ENCODE data around the gene E2F4.

The E2F4 gene

GRCh38 chr16:67166598-67167168, 25.3 kb upstream of the E2F4 start:
- no CpG with 5 or more reads among the region's 5 CpGs for WGBS (ENCODE audit: extremely low coverage, insufficient coverage, low lambda C conversion rate)
- Histone ChIP-seq H4K8ac (ENCODE audit: low read depth, low read length) (no peak overlapping the region), H2AK5ac (ENCODE audit: low read length) (no peak overlapping the region), H3K27ac (ENCODE audit: low read depth, low read length) (no peak overlapping the region), H3K9ac (ENCODE audit: low read length) (no peak overlapping the region), H3K27me3 (ENCODE audit: insufficient read depth, low read length, poor library complexity) (peaks cover 68% of the 10 kb centered on the region), H2BK5ac (ENCODE audit: low read length) (no peak overlapping the region), H3K4me3 (ENCODE audit: low read length) (no peak overlapping the region), H3K4me1 (ENCODE audit: control insufficient read depth, low read depth, low read length) (peaks cover 6% of the 10 kb centered on the region), H3K79me2 (ENCODE audit: control insufficient read depth, insufficient read depth, low read length) (no peaks in the 10 kb centered on the region), H3K18ac (ENCODE audit: low read length) (no peak overlapping the region), H3K4me2 (ENCODE audit: low read length) (no peak overlapping the region), H3K23ac (ENCODE audit: low read length) (no peak overlapping the region), H4K5ac (ENCODE audit: low read length) (no peak overlapping the region), H3K79me1 (ENCODE audit: low read length) (no peaks in the 10 kb centered on the region), H2BK15ac (replicated peaks; ENCODE audit: low read depth) (no peak overlapping the region), H3K4ac (ENCODE audit: low read depth, low read length) (no peak overlapping the region), H3K36me3 (ENCODE audit: control insufficient read depth, insufficient read depth, low read length) (no peaks in the 10 kb centered on the region), H2BK120ac (ENCODE audit: low read depth, low read length) (no peak overlapping the region), H3K56ac (ENCODE audit: low read length) (no peak overlapping the region)
- no peak for DNase-seq

GRCh38 chr16:67167588-67167987, 24.4 kb upstream of the E2F4 start:
- H2BK5ac ChIP-seq (ENCODE audit: low read length): no peak overlapping the region
- no peaks in the 10 kb centered on the region for H3K79me2 ChIP-seq (ENCODE audit: control insufficient read depth, insufficient read depth, low read length)
- H2AK5ac ChIP-seq (ENCODE audit: low read length): no peak overlapping the region
- H3K4ac ChIP-seq (ENCODE audit: low read depth, low read length): no peak overlapping the region
- H4K8ac ChIP-seq (ENCODE audit: low read depth, low read length): no peak overlapping the region
- peaks cover 60% of the 10 kb centered on the region for H3K27me3 ChIP-seq (ENCODE audit: insufficient read depth, low read length, poor library complexity)
- no peaks in the 10 kb centered on the region for H3K79me1 ChIP-seq (ENCODE audit: low read length)
- WGBS (ENCODE audit: extremely low coverage, insufficient coverage, low lambda C conversion rate): no CpG with 5 or more reads among the region's 7 CpGs
- H4K5ac ChIP-seq (ENCODE audit: low read length): no peak overlapping the region
- peaks cover 6% of the 10 kb centered on the region for H3K4me1 ChIP-seq (ENCODE audit: control insufficient read depth, low read depth, low read length)
- no peak overlapping the region for H3K9ac ChIP-seq (ENCODE audit: low read length)
- H3K27ac ChIP-seq (ENCODE audit: low read depth, low read length): no peak overlapping the region
- no peak overlapping the region for H3K18ac ChIP-seq (ENCODE audit: low read length)
- no peak overlapping the region for H3K4me2 ChIP-seq (ENCODE audit: low read length)
- H3K56ac ChIP-seq (ENCODE audit: low read length): no peak overlapping the region
- H3K36me3 ChIP-seq (ENCODE audit: control insufficient read depth, insufficient read depth, low read length): no peaks in the 10 kb centered on the region
- H3K23ac ChIP-seq (ENCODE audit: low read length): no peak overlapping the region
- no peak for DNase-seq
- H2BK120ac ChIP-seq (ENCODE audit: low read depth, low read length): no peak overlapping the region
- no peak overlapping the region for H2BK15ac ChIP-seq (replicated peaks; ENCODE audit: low read depth)
- H3K4me3 ChIP-seq (ENCODE audit: low read length): no peak overlapping the region

DNA sequence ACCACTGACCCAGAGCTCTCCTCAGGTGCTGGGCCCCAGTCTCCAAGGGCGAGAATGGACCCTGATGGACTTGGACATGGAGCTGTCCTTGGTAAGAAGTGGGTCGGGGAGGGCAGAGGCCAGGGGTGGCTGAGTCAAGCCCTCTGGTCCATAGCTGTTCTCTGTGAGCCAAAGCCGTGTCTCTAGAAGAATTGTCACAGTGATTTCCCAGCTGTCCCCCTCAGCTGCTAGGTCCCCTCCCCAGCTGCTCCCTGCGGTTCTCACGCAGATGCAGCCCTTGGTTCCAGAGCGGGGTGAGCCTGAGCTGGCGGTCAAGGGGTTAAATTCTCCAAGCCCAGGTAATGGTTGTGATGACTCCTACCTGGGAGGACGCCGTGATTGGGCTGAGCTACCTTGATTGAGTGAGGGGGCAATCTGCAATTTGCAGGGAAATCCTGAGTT, 22.9 kb upstream of the E2F4 start:
- Histone ChIP-seq H3K79me2 (ENCODE audit: control insufficient read depth, insufficient read depth, low read length) (no peaks in the 10 kb centered on the region), H3K56ac (ENCODE audit: low read length) (no peak overlapping the region), H3K4me3 (ENCODE audit: low read length) (no peak overlapping the region), H2BK15ac (replicated peaks; ENCODE audit: low read depth) (no peak overlapping the region), H3K36me3 (ENCODE audit: control insufficient read depth, insufficient read depth, low read length) (no peaks in the 10 kb centered on the region), H3K79me1 (ENCODE audit: low read length) (no peaks in the 10 kb centered on the region), H3K27ac (ENCODE audit: low read depth, low read length) (no peak overlapping the region), H3K9ac (ENCODE audit: low read length) (peak overlapping the region; percentile 18), H2AK5ac (ENCODE audit: low read length) (no peak overlapping the region), H4K5ac (ENCODE audit: low read length) (no peak overlapping the region), H3K4ac (ENCODE audit: low read depth, low read length) (no peak overlapping the region), H3K18ac (ENCODE audit: low read length) (no peak overlapping the region), H3K4me1 (ENCODE audit: control insufficient read depth, low read depth, low read length) (peaks cover 8% of the 10 kb centered on the region), H2BK5ac (ENCODE audit: low read length) (no peak overlapping the region), H3K4me2 (ENCODE audit: low read length) (no peak overlapping the region), H3K23ac (ENCODE audit: low read length) (no peak overlapping the region), H4K8ac (ENCODE audit: low read depth, low read length) (no peak overlapping the region), H3K27me3 (ENCODE audit: insufficient read depth, low read length, poor library complexity) (peaks cover 51% of the 10 kb centered on the region), H2BK120ac (ENCODE audit: low read depth, low read length) (no peak overlapping the region)
- peak; percentile 46 for DNase-seq
- WGBS (ENCODE audit: extremely low coverage, insufficient coverage, low lambda C conversion rate): no CpG with 5 or more reads among the region's 9 CpGs

DNA sequence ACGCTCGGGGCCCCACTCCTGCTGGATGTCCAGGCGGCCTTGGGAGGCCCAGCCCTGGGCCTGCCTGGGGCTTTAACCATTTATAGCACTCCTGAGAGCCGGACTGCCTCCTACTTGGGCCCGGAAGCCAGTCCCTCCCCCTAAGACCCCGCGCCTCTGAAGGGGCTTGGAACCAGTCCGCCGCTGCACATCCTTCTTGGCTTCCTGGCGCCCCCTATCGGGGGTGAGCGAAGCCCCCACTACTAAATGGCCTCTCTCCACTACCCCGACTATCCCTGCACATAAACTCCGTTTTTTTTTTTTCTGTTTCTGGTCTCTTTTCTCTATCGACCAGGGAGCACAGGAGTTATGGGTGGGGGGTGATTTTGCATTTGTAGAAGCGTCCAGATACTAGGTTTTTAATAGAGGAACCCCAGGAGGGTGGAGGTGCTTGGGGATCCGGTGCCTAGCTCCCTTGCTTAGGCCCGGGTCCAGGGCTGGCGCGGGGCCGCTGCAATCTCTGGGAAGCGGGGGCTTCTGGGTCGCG, 22.2 kb upstream of the E2F4 start:
- H3K27ac ChIP-seq (ENCODE audit: low read depth, low read length): no peak overlapping the region

DNA sequence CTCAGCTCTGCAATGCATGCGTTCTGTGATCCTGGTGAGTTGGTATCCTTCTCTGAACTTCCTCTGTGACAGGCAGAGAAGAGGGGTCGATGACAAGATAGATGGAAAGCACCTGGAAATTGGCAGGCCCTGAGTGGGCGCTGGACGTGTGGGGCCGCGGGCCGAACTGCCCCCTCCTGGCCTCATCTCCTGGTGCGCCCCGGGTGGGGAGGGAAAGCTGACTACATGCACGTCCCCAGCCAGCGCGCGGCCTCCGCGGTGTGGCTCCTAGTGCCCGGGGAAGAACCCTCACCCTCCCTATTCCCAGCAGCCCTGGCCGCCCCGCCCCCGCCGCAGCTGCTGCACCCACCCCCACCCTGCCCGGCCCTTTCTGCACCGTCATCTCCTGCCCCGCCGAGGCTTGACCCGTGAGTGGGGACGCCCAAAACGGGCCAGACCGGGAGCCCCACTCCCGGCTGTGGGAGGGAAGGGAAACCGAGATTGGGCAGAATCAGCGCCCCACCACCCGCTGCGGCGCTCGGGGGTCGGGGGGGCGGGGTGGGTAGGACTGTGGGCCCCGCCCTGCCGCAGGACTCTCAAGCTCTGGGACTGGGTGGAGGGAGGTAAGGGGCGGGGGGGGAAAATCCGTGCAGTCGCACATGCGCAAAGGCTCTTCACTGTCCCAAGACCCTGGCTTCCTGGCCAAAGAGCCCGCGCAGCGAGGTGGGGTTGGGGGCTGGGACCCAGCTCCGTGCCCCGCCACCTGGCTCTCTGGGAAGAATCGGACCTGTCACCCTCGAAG, 21.6 kb upstream of the E2F4 start, which contains the start of gene NOL3:
NOL3 (plus strand) TSS at position 371 of the 781 bp plus-strand sequence.
- Histone ChIP-seq H3K56ac (ENCODE audit: low read length) (peak within 1 kb of the TSS; percentile 91), H3K36me3 (ENCODE audit: control insufficient read depth, insufficient read depth, low read length) (no peaks in the 10 kb centered on the region), H4K8ac (ENCODE audit: low read depth, low read length) (peak within 1 kb of the TSS; percentile 14), H2AK5ac (ENCODE audit: low read length) (peak within 1 kb of the TSS; percentile 27), H3K4ac (ENCODE audit: low read depth, low read length) (peak within 1 kb of the TSS; percentile 46), H2BK15ac (replicated peaks; ENCODE audit: low read depth) (no peak within 1 kb of the TSS), H3K27ac (ENCODE audit: low read depth, low read length) (no peak within 1 kb of the TSS), H3K27me3 (ENCODE audit: insufficient read depth, low read length, poor library complexity) (peaks cover 47% of the 10 kb centered on the region), H3K9ac (ENCODE audit: low read length) (peak within 1 kb of the TSS; percentile 82), H2BK120ac (ENCODE audit: low read depth, low read length) (no peak within 1 kb of the TSS), H3K79me1 (ENCODE audit: low read length) (no peaks in the 10 kb centered on the region), H3K23ac (ENCODE audit: low read length) (no peak within 1 kb of the TSS), H4K5ac (ENCODE audit: low read length) (no peak within 1 kb of the TSS), H3K4me3 (ENCODE audit: low read length) (peak within 1 kb of the TSS; percentile 33), H3K4me2 (ENCODE audit: low read length) (peak within 1 kb of the TSS; percentile 85), H3K18ac (ENCODE audit: low read length) (peak within 1 kb of the TSS; percentile 82), H3K4me1 (ENCODE audit: control insufficient read depth, low read depth, low read length) (peaks cover 8% of the 10 kb centered on the region), H3K79me2 (ENCODE audit: control insufficient read depth, insufficient read depth, low read length) (no peaks in the 10 kb centered on the region), H2BK5ac (ENCODE audit: low read length) (peak within 1 kb of the TSS; percentile 23)
- no CpG with 5 or more reads among the region's 50 CpGs for WGBS (ENCODE audit: extremely low coverage, insufficient coverage, low lambda C conversion rate)
- DNase-seq: peak; percentile 90

More for the DNA sequence above, 22.2 kb upstream of the E2F4 start:
- H2BK120ac ChIP-seq (ENCODE audit: low read depth, low read length): no peak overlapping the region
- peak overlapping the region; percentile 78 for H3K56ac ChIP-seq (ENCODE audit: low read length)
- H2AK5ac ChIP-seq (ENCODE audit: low read length): no peak overlapping the region
- H3K9ac ChIP-seq (ENCODE audit: low read length): peak overlapping the region; percentile 59
- H3K4ac ChIP-seq (ENCODE audit: low read depth, low read length): no peak overlapping the region
- no peak overlapping the region for H2BK15ac ChIP-seq (replicated peaks; ENCODE audit: low read depth)
- H4K5ac ChIP-seq (ENCODE audit: low read length): no peak overlapping the region
- peak; percentile 88 for DNase-seq
- H3K18ac ChIP-seq (ENCODE audit: low read length): peak overlapping the region; percentile 82
- H3K4me1 ChIP-seq (ENCODE audit: control insufficient read depth, low read depth, low read length): peaks cover 8% of the 10 kb centered on the region
- no peak overlapping the region for H3K4me3 ChIP-seq (ENCODE audit: low read length)
- peak overlapping the region; percentile 28 for H3K4me2 ChIP-seq (ENCODE audit: low read length)
- no peaks in the 10 kb centered on the region for H3K79me2 ChIP-seq (ENCODE audit: control insufficient read depth, insufficient read depth, low read length)
- H2BK5ac ChIP-seq (ENCODE audit: low read length): no peak overlapping the region
- H3K27me3 ChIP-seq (ENCODE audit: insufficient read depth, low read length, poor library complexity): peaks cover 49% of the 10 kb centered on the region
- H3K36me3 ChIP-seq (ENCODE audit: control insufficient read depth, insufficient read depth, low read length): no peaks in the 10 kb centered on the region
- WGBS (ENCODE audit: extremely low coverage, insufficient coverage, low lambda C conversion rate): no CpG with 5 or more reads among the region's 24 CpGs
- H4K8ac ChIP-seq (ENCODE audit: low read depth, low read length): peak overlapping the region; percentile 14
- H3K79me1 ChIP-seq (ENCODE audit: low read length): no peaks in the 10 kb centered on the region
- no peak overlapping the region for H3K23ac ChIP-seq (ENCODE audit: low read length)

Data from mesendoderm (in vitro differentiated cells).